Activated CD4-positive, alpha-beta T cell treated with anti-CD3 and anti-CD28 coated beads, Interleukin-2, amount 50 U/mL, for 48 hours (primary cell): ENCODE results near the gene CAMKMT.
"Not testable (repeated sequence)": the region's sequence is repeated elsewhere in the genome, so short reads cannot be mapped to it uniquely, and the experiment has no call there.

Source experiments
- DNase-seq, 2 experiments: peaks; one replicate each; pipeline ENCODE4 v3.0.0-alpha.2; 2020

The CAMKMT gene

DNA sequence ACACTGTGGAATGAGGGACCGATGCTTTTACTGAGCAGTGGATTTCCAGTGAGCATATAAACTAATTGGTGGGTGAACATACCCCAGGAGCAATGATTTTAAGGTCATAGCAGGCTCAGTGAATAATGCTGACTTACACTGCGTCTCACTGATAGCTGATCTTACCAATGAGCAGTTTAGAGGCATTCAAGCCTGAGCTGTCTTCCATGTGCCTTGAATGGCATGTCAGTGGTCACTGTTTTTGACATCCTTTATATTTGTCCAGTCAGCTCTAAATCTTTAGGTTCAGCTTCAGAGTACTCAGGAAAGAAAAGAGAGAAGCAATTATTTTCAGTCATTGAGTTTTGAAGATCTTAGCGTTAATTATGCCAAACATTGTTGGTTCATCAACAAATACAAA, 88.3 kb downstream of the CAMKMT start:
- DNase-seq: no peak

DNA sequence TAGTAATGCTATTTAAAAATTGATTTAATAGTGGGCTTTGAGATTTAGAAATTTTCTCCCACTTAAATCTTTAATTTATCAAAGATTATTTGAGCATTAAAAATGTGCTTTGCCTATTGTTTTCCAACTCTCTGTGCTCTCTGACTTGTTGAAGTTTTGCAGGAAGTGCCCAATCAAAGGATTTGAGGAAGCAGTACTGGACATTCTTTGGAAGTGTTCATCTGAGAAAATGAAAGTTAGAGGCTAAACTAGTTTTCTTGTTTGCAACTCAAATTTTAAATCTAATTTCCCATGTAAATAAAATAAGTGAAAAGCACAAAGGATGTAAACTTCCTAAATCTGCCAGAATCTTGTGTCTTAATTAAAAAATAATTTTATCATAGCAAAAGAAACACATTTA, 89.1 kb downstream of the CAMKMT start:
- no peak for DNase-seq

DNA sequence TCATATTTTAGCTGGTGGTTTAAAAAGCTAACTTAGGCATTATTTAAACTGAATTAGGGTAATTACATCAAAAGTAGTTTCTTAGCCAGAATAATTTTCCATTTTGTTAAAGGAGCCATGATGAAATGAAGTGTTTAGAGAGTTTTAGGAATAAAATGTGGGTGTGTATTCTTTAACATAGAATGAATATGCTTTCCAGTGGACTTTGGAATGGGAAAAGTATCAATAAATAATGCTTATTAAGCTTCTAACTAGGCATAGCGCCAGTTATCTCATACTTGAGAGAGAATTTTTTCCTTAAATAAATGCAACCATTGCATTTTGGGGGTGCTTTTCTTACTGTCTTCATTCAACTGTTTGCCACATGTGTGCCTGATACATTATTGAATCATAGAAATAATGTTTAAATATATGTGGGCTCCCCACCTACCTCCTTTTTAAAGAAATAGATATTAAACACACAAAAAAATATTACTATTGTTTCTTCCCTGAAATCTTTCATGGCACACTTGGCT, 90.4 kb downstream of the CAMKMT start:
- DNase-seq: no peak

DNA sequence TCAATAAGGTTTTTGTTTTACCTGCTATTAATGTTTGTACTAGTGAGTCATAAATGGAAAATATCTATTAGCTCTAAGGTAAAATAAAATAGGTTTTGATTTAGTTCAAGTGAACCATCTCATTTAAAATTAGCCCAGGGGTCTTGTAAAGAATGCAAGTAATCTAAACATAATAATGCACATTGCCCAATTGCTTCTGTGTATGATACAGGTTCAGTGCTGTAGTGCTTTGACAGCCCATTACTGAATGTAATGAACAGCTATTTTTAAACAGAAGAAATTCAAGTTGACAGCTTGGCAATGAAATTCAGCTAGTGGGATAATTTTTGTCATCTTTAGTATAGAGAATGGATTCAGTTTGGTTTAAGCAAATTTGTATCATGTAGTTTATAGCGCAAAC, 91.5 kb downstream of the CAMKMT start:
- no peak for DNase-seq

DNA sequence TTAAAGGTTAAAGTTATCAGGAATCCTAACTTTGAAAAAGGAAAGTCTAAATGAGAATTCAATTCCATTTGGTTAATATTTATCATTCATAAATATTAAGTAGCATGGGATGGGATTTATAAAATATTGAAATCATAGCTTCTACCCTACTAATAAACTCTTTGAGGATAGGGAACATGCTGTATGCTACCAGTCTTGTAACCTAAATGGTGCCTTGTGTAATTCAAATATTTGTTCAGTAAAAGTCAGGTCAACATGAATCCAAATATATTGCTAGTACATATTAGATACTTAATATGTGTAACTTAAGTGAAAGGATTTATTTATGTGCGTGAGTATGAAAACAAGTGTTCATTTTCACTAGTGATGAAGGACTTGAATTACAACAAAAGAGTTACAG, 94.1 kb downstream of the CAMKMT start:
- no peak for DNase-seq

DNA sequence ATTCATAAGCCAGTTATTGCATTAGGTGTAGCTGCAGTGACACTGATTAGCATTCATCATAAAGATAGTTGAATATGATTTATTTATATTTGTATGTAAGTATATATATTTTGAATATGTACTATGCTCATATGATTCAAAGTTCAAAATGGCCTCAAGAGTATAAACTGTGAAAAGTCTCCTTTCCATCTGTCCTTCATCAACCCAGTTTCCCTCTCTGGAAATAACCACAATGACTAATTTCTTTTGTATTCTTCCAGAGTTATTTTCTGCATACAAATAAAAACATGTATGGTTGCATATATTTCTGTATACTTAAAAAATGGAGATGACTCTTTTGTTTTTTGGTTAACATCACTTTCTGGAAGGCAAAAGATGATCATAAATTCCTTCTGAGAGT, 95.2 kb downstream of the CAMKMT start:
- no peak for DNase-seq

DNA sequence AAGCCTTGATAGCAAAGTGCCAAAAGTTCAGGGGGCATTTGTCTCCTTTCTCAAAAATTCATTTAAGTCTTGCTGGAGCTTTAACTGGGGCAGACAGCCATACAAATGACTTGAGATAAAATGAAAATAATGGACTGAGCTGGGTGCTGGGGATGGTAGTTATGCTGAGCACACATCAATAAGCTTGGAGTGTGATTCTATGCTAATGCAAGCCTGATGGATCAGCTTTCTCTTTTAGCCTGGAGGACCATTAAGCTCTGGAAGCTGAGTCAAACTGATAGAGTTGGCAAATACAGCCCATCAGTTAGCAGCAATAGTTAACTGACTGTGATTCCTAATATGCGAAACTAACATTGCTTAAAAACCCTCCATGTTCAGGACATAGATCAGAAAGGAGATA, 98.0 kb downstream of the CAMKMT start:
- DNase-seq: no peak

DNA sequence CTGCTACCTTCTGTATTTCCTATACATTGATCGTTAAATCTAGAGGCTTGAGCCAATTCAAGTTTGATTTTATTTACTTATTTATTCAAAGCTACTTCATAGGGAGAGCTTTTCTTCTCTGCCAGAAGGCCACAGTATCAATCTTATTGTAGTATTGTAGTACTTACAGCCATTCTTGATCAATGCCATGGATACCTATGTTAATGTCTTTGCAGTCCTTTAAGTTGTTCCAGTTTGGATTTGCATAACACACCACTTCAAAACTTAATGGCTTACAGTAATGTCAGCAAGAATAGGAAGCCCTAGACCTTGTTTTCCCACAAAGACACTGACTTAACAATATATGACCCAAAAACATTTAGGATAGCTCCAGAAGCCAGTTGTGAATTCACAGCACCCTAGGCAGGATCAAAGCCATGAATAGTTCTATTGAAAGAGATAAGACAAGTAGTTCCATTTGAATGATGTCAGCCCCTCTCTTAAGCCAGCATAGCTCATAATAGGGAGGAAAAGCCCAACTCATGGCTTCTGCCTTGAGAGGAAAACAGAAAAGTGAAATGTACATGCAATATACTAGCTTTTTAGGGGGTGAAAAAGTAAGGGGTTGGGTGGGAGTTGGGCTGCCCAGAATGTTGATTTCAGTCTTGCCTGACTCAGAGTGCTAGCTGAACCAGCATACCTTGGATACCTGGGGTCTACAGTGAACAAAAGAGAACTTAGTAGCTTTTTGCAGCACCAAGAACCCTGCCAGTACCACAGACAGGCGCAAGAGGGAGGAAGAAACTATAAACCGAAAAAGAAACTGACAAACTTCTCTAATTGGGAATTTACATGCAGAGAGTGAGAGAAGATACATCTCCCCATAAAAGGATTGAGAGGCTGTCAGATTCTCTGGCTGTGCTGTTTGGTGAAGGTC, 101.4 kb downstream of the CAMKMT start:
- no peak for DNase-seq

DNA sequence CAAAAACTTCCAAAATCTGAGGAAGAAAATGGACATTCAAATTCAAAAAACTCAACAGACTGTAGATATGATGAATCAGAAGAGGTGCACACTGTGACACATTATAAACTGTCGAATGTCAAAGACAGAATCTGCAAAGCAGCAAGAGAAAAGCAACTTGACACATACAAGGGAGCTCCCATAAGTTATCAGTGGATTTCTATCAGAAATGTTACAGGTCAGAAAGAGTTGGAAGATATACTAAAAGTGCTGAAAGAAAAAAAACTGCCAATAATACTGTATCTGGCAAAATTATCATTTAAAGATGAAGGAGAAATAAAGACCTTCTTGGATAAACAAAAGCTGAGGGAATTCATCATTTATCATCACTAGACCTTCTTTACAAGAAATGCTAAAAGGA, 102.7 kb downstream of the CAMKMT start:
- DNase-seq: no peak

DNA sequence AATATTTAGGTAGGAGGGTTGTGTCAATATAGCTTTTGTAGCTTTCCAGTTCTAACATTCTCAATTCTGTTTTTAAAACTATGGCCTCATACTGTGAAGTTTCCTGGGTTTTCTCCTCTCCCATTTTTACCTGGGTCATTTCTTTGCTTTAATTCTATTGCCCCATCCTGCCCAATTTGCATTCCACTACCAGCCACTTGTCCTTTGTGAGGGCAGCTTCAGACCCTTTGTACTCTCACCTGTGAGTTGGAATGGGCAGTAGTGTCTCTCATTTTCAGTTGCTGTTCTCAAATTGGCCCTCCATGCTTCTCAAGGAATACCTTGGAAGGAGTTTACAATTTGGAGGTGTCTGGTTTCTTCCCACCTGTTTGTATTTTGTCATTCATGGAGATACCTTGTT, 108.4 kb downstream of the CAMKMT start:
- no peak for DNase-seq

DNA sequence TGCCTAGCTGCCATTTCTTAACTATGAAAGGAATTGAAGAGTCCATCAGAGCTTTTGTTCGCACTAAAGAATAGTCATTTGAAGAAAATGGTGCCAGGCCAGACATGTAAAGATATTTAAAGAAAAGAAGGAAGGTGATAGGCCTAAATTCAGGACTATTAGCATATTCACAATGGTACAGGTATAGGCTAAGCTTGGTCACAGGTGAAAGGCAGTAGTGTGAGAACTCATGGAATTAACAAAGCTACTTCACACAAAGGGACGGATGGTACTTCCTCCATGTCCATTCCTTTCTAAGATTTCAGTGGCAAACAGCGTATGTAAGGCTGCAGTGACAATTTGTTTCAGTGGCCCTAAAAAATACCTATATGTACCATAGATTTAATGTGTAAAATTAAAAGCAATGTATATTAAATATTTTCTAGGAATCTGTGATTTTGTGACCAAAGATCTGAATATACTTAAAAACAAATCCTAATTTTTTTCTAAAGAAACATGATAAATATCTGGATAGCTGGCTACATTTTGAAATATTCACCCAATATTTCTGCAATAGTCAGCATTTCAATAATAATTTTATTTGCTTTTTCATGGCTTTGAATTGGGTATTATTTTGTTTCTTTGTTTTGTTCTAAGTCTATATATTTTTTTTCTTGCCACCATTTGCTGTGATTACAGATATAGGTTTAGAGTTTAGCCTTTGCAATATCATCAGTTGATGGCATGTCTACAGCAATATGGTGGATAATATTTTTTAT, 116.1 kb downstream of the CAMKMT start:
- no peak for DNase-seq

DNA sequence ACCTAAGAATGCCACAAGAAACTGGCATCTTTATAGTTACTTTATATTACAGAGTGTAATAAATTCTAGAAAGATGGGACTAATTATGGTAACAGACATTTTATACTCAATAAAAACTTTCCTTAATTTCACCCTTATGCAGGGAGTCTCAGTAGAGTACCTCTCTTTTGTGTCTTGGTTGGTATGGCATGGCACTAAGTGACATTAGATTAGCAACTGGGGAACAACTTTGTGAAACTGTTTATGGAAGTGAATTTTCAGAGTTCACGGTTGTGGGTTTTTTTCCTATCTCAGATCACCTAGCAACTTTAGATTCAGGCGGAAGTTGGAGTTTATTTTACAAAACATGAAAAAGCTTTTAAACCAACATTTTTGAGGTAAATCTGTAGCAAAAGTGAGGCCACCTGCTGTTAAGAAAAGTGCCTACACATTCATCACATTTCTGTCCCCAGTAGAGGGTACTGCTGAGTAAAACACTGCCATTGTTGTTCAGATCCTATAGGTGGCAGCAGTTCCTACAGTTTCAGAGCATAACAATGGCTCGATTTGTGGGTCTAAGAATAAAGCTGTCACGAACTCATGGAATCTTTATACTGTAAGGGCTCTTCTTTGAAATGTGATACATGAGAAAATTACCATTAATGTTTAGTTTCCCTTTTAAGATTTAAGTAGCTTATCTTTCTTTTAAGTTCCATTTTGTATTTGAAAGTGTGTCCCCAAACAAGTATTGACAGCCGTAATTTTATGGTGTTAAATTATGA, 117.6 kb downstream of the CAMKMT start:
- DNase-seq: peak; percentile 3 to 15

DNA sequence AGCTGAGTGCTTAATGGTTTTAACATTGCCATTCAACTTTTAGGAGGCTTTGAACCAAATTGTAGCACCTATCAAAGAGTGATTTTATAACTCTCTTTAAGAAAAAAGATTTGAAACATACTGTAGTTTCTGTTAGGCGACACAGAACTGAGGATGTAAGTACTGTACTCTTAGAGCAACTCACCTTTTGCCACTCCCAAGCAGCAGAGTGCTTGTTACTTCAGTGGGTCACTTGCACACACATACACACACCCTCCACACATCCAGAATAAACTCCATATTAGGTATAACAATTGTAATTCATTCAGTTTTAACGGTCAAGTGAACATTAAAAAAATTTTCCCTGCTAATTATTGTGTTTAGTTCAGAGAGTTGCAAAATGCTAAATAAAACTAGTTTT, 118.3 kb downstream of the CAMKMT start:
- DNase-seq: no peak

DNA sequence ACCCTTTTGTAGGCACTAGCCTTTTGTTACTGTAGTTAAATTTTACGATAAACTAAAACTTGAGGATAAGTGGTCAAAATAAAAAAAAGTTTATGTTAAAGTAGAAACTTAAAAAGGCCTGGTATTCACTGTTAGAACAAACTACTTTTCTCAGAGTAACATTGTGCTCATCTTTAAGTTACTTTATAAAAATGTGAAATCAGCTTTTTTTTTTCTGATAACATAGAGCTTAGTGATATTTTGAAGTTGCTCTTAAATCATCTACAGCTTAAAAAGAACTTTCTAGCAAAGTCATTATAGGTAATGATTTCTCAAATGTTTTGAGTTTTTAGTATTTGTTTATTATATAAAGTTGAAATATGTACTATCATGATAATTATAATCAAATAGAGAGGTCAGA, 125.3 kb downstream of the CAMKMT start:
- no peak for DNase-seq

DNA sequence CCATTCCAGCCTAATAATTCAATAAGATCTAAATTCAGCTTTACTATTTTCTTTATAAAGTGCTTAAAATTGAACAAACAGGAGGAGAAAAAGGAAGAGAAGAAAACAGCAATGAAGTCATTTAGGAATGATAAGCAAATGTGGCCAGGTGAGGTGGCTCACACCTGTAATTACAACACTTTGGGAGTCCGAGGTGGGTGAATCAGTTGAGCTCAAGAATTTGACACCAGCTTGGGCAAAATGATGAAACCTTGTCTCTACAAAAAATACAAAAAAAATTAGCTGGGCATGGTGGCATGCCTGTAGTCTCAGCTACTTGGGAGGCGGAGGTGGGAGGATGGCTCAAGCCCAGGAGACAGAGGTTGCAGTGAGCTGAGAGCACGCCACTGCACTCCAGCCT, 129.0 kb downstream of the CAMKMT start:
- no peak for DNase-seq

DNA sequence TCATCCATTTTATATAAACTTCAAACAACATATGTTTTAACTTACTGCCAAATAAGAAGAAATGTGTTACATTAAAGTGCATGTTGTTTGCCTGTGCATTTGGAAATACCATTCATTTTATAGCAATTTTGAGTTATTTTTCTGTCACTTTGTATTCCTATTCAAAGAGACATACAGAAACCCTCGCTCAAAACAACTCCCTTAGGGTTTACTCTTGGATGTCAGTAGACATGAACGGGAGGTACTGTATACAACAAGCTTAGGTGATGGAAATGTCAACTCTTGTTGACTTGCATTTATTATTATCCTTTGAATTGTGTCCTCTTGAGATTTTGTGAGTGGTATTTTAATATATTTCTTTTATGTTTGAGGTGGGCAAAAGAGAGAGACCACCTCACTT, 132.3 kb downstream of the CAMKMT start:
- no peak for DNase-seq

DNA sequence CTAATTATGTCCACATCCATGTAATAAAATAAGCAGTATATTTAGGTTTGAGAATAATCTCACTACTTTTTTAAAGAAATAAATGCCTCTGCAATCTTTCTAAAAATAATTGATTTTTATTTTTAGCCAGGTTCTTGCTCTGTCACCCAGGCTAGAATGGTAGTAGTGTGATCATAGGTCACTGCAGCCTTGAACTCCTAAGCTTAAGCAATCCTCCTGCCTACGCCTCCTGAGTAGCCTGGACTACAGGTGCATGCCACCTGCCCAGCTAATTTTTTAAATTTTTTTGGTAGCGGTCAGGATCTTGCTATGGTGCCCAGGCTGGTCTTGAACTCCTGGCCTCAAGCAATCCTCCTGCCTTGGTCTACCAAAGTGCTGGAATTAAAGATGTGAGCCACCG, 133.3 kb downstream of the CAMKMT start:
- DNase-seq: no peak

DNA sequence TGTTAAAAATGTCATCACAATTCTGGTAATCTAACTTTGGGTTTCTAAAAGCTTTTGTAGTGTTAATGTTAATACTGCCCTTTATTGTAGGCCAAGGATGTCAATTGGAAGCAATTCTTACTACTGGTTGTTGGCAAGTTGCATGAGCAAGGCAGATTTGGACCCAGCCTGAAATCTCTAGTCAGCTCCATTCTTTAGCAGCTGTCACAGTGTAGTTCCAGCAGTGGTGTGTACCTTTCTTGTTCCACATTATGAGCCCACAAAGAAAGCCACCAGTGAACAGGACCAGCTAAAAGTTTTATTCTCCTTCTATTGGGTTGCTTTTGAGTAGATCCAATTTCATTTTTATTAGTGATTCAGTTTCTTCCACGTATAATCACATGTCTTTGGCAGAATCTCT, 133.8 kb downstream of the CAMKMT start:
- no peak for DNase-seq

DNA sequence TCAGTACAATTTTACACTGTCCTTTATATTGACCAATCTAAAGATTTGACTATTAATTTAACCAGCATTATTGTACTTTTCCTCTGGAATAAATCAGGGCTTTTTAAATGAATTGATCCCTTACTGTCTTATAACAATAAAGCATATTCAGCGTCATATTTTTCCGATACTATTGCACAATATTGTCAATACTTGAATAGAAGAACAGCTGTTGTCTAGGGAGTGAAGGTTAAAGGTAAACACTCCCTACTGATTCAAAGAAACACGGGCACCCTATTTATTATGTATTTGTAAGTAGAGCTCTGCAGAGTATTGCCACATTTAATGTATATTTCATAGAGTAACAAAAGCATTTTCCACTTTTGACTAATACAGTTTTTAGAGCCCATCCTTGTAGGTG, 134.4 kb downstream of the CAMKMT start:
- DNase-seq: no peak

DNA sequence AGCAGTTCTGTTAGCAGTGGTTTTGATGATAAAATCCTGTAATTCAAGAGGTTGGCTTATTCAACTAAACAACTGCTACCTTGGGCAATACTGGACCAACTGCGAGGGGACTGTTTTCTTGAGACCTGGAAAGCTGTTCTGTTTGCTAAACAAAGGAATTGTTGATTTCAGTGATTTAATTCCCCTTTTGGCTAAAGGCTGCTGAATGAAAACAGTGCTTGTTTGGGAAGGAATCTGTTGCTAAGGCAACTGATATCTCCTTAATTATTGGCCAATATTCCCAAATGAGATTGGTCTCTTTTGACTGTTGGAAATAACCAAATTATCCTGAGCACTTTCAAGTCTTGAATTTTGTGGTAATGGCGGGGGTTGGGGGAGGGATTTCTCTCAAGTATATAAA, 136.8 kb downstream of the CAMKMT start:
- no peak for DNase-seq

DNA sequence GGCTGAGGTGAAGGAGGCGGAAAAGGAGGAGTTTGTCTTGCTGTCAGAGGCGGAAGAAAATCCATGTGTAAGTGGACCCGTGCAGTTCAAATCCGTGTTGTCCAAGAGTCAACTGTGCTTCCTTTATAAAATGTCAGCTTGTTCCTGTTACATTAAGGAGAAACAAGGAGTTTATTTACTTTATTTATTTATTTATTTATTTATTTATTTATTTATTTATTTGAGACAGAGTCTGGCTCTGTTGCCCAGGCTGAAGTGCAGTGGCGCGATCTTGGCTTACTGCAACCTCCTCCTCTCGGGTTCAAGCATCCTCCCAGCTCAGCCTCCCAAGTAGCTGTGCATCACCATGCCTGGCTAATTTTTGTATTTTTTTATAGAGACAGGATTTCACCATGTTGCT, 143.9 kb downstream of the CAMKMT start:
- DNase-seq: not testable (repeated sequence)

DNA sequence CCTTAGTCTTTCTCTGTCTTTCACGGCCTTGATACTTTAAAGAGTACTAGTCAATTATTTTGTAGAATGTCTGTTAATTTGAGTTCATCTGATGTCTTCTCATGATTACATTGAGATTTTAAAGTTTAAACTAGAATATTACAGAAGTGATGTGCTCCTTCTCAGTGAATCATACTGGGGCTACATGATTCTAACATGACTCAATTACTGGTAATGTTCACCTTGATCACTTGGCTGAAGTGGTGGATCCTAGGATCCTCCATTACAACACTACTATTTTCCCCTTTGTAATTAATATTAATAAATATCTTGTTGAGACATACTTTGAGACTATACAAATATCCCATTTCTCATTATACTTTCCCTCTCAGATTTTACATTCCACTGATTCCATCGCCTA, 148.5 kb downstream of the CAMKMT start:
- no peak for DNase-seq

DNA sequence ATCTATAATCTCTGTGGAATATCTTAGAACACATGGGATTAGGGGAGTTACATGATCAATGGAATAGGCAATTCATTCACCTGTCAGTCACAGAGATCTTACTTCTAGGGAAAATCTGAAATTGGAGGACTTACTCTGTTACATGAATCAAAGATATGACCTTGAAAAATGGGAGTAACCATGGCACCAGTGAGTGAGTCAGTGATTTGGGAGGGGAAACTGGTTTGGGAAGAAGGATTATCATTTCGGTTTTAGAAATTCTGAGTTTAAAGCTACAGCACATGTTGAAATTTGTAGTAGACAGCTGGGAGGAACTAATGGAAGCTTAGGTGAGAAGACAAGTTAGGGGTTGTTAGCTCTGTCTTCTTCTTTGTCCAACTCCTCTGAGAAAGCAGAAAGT, 153.7 kb downstream of the CAMKMT start:
- no peak for DNase-seq
